Ovary (tissue), 3 donors: Measurements from ENCODE around the gene ITGA3.

Source experiments
- EP300 ChIP-seq: sonication (generic); formaldehyde crosslinking; IDR thresholded peaks from one replicate; pipeline ENCODE4 v1.6.1; 2017; ENCODE audit warnings: antibody characterized with exemption
- TF ChIP-seq, protein P1 (sequence below), 3 donors: fragments of 450-650 bp in 2 of 3; fragments of 200-600 bp in 1 of 3; IDR thresholded peaks; one replicate each; pipeline versions ENCODE4 v1.5.1 to v1.8.0; 2016 to 2022; ENCODE audit warnings: antibody characterized with exemption in 3 of 3, mild to moderate bottlenecking in 1 of 3
- donor health status: DM: no; HTN: no; CAD: no.

- no peak for TF ChIP-seq EP300
- TF ChIP-seq, protein P1, sequence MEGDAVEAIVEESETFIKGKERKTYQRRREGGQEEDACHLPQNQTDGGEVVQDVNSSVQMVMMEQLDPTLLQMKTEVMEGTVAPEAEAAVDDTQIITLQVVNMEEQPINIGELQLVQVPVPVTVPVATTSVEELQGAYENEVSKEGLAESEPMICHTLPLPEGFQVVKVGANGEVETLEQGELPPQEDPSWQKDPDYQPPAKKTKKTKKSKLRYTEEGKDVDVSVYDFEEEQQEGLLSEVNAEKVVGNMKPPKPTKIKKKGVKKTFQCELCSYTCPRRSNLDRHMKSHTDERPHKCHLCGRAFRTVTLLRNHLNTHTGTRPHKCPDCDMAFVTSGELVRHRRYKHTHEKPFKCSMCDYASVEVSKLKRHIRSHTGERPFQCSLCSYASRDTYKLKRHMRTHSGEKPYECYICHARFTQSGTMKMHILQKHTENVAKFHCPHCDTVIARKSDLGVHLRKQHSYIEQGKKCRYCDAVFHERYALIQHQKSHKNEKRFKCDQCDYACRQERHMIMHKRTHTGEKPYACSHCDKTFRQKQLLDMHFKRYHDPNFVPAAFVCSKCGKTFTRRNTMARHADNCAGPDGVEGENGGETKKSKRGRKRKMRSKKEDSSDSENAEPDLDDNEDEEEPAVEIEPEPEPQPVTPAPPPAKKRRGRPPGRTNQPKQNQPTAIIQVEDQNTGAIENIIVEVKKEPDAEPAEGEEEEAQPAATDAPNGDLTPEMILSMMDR (IDR thresholded peaks at IDR 0.05), result no peak
These were observed 19.3 kb upstream of the ITGA3 start for GRCh38 chr17:50036455-50037261.
